Purkinje cell (primary cell): ENCODE measurements around the gene TLK2. TPM values are rescaled to one million over a fixed set of nuclear protein-coding genes. Genes with fewer than 3 reads are reported as not detected.

Experiments used
- polyA plus RNA-seq: library from polyadenylated mRNA; unstranded; fragments of >200 nt; fragmentation: Nextera tagmentation; gene quantifications from 2 replicates; pipeline ENCODE4 v1.2.1, GENCODE V29; 2014

Gene TLK2
- polyA plus RNA-seq: 16.3 and 18.8 TPM in 2 replicates

DNA sequence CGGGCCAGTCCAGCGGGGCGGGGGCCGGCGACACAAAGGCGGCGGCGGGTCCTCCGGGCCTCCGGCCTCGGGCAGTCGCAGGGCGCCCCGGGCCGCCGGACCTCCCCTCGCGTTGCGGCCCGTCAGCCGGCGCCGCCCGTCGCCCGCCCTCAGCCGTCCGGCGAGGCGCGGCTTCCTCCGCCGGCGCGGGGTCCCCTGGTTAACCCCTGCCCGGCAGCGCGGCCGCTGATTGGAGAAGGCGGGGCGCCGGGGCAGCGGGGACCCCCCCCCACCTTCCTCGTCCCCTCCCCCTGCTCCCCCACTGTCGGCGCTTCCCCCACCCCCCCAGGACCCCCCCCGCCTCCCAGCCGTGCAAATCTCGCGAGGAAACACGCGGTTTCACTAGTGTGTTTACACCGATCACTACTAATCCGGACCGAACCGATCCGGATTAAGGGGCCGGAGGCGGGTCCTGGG, at the start of gene TLK2:
TSS of gene TLK2 (plus strand) at position 402 of the 456 bp plus-strand sequence. CDS start 2,301 bp downstream, outside the sequence.

DNA sequence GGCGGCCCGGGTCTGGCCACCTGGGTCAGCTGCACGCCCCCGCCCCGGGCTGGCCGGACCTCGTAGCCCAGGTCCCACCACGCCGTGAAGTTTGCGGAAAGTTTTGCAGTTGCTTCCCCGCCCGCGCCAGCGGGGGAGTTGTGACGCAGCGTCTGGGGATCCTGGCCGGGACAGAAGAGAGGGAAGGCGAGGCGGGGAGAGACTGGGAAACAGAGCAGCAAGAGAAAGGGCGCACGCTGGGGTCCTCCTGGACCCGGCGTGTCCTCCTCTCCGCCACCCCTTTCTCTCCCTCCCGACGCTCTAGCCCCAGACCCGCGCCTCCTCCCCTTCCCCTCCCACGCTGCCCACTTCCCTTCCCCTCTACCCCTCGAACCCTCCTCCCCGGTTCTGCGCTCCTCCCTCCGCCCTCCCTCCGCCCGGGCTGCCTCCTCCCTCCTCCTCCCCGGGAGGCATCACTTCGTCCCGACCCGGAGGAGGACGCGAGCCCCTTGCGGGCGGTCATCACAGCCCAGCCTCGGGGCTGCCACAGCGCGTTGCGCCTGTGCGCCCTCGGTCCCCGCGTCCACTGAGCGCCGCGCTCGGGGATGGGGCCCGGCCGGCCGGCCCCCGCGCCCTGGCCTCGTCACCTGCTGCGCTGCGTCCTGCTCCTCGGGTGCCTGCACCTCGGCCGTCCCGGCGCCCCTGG, 148.7 kb downstream of the TLK2 start, which contains the start of gene MRC2:
TSS of gene MRC2 (plus strand) at position 452 of the 685 bp plus-strand sequence. CDS start at position 585, 133 bp downstream.

Other genes starting within 250 kb of the TLK2 start
- not detected in 2 replicates for gene EFCAB3, start 98.3 kb upstream of the TLK2 start, polyA plus RNA-seq
- gene METTL2A, start 54.9 kb upstream of the TLK2 start, polyA plus RNA-seq: 16.1 and 18.0 TPM in 2 replicates
- 0.09 and 0.10 TPM in 2 replicates for gene MRC2, start 148.8 kb downstream of the TLK2 start, polyA plus RNA-seq